ENCODE data around the gene FBXL15. TPM values are rescaled to one million over a fixed set of nuclear protein-coding genes. Genes with fewer than 3 reads are reported as not detected.

FBXL15 gene
- total RNA-seq, 1 donor from 2014 or later: 10.1 TPM

Other genes starting within 250 kb of the FBXL15 start
- gene ELOVL3, start 194.5 kb upstream of the FBXL15 start, total RNA-seq: not detected in 2 replicates
- gene PITX3, start 179.3 kb upstream of the FBXL15 start, total RNA-seq: not detected in 2 replicates
- gene GBF1, start 175.3 kb upstream of the FBXL15 start, total RNA-seq: 51.5 and 51.8 TPM in 2 replicates
- 111 and 112 TPM in 2 replicates for gene NFKB2, start 25.1 kb upstream of the FBXL15 start, total RNA-seq
- gene PSD, start 2.1 kb upstream of the FBXL15 start, total RNA-seq: 1.4 and 1.6 TPM in 2 replicates
- 61.5 and 61.8 TPM in 2 replicates for gene CUEDC2, start 11.7 kb downstream of the FBXL15 start, total RNA-seq
- 0.18 and 0.30 TPM in 2 replicates for gene C10orf95, start 30.7 kb downstream of the FBXL15 start, total RNA-seq
- 77.1 and 78.7 TPM in 2 replicates for gene ACTR1A, start 81.9 kb downstream of the FBXL15 start, total RNA-seq
- 13.8 and 14.2 TPM in 2 replicates for gene SUFU, start 83.1 kb downstream of the FBXL15 start, total RNA-seq
- gene TRIM8, start 223.6 kb downstream of the FBXL15 start, total RNA-seq: 53.7 and 54.4 TPM in 2 replicates

Data from T-helper 2 cell treated with Interferon-gamma antibody and Interleukin-4, amounts not matched to agents 100 ng/mL and 5 ng/mL, for 36 hours (primary cell).